Trophoblast cell (in vitro differentiated cells and primary cell): Measurements from ENCODE around the gene DYRK2.
A peak's percentile ranks its signal among the peaks of the same experiment; 100 is the strongest.

ENCODE experiments used
- DNase-seq, 2 donors: peaks; one replicate each; pipeline ENCODE4 v3.0.0-alpha.2; 2016
- H2AFZ ChIP-seq: 2 replicates; pipeline ENCODE4 v1.6.1; 2013; ENCODE audit warnings: low read length, moderate library complexity, mild to moderate bottlenecking; ENCODE audit not compliant: insufficient read depth, poor library complexity
- H2AK5ac ChIP-seq: 2 replicates; pipeline ENCODE4 v1.6.1; 2013; ENCODE audit warnings: mild to moderate bottlenecking, low read length
- H2BK120ac ChIP-seq: 2 replicates; pipeline ENCODE4 v1.6.1; 2013; ENCODE audit warnings: low read length, mild to moderate bottlenecking, moderate library complexity; ENCODE audit not compliant: insufficient read depth, poor library complexity
- H2BK12ac ChIP-seq: 2 replicates; pipeline ENCODE4 v1.6.1; 2013; ENCODE audit warnings: mild to moderate bottlenecking, low read length, moderate library complexity
- H2BK5ac ChIP-seq: 2 replicates; pipeline ENCODE4 v1.6.1; 2013; ENCODE audit warnings: low read length, low read depth, moderate library complexity, mild to moderate bottlenecking; ENCODE audit not compliant: poor library complexity
- H3K14ac ChIP-seq: 2 replicates; pipeline ENCODE4 v1.6.1; 2013; ENCODE audit warnings: mild to moderate bottlenecking, low read length
- H3K18ac ChIP-seq: 2 replicates; pipeline ENCODE4 v1.6.1; 2013; ENCODE audit warnings: mild to moderate bottlenecking, low read length
- H3K23ac ChIP-seq: 2 replicates; pipeline ENCODE4 v1.6.1; 2013; ENCODE audit warnings: low read length
- H3K27ac ChIP-seq: 2 replicates; pipeline ENCODE4 v1.5.1; 2013; ENCODE audit warnings: low read depth, mild to moderate bottlenecking, inconsistent platforms, low read length, moderate library complexity
- H3K27me3 ChIP-seq: 2 replicates; pipeline ENCODE4 v1.6.1; 2013; ENCODE audit warnings: inconsistent platforms, mild to moderate bottlenecking, low read length, moderate library complexity; ENCODE audit not compliant: insufficient read depth
- H3K36me3 ChIP-seq, 2 experiments: 1 replicate in 1 of 2; 2 replicates in 1 of 2; pipeline ENCODE4 v1.6.1; 2013; ENCODE audit warnings: low read length in 2 of 2, mild to moderate bottlenecking in 2 of 2, moderate library complexity in 1 of 2; ENCODE audit not compliant: insufficient read depth in 2 of 2, control insufficient read depth in 1 of 2
- H3K4ac ChIP-seq: 2 replicates; pipeline ENCODE4 v1.6.1; 2013; ENCODE audit warnings: low read depth, mild to moderate bottlenecking, low read length, moderate library complexity
- H3K4me1 ChIP-seq, 2 experiments: 1 replicate in 1 of 2; 2 replicates in 1 of 2; pipeline ENCODE4 v1.6.1; 2013; ENCODE audit warnings: low read length in 2 of 2, mild to moderate bottlenecking in 2 of 2, moderate library complexity in 1 of 2; ENCODE audit not compliant: insufficient read depth in 2 of 2, control insufficient read depth in 1 of 2
- H3K4me2 ChIP-seq: 2 replicates; pipeline ENCODE4 v1.6.1; 2013; ENCODE audit warnings: inconsistent platforms, mild to moderate bottlenecking, low read length, moderate library complexity
- H3K4me3 ChIP-seq: 2 replicates; pipeline ENCODE4 v1.5.1; 2013; ENCODE audit warnings: mild to moderate bottlenecking, low read depth, low read length, inconsistent platforms
- H3K79me1 ChIP-seq: one replicate; pipeline ENCODE4 v1.6.1; 2013; ENCODE audit warnings: low read length
- H3K79me2 ChIP-seq: 2 replicates; pipeline ENCODE4 v1.6.1; 2013; ENCODE audit warnings: low read length, mild to moderate bottlenecking; ENCODE audit not compliant: control insufficient read depth, insufficient read depth, poor library complexity
- H3K9ac ChIP-seq: 2 replicates; pipeline ENCODE4 v1.6.1; 2013; ENCODE audit warnings: mild to moderate bottlenecking, low read length
- H3K9me3 ChIP-seq: 2 replicates; pipeline ENCODE4 v1.6.1; 2013; ENCODE audit warnings: low read depth, mild to moderate bottlenecking, control low read depth, inconsistent platforms, low read length; ENCODE audit not compliant: insufficient read depth
- H4K12ac ChIP-seq: 2 replicates; pipeline ENCODE4 v1.6.1; 2013; ENCODE audit warnings: low read depth, mild to moderate bottlenecking, low read length, moderate library complexity
- H4K8ac ChIP-seq: 2 replicates; pipeline ENCODE4 v1.6.1; 2013; ENCODE audit warnings: low read depth, mild to moderate bottlenecking, low read length, moderate library complexity
- H4K91ac ChIP-seq: one replicate; pipeline ENCODE4 v1.6.1; 2013; ENCODE audit warnings: low read depth, mild to moderate bottlenecking, low read length, moderate library complexity
- WGBS: extraction: QIAGEN DNeasy Blood & Tissue Kit; methylation state at CpG from one replicate; pipeline ENCODE4 v1.1.7; 2013; ENCODE audit warnings: missing lambda C conversion rate; ENCODE audit not compliant: insufficient read length, insufficient coverage; ENCODE audit errors: extremely low coverage; 5-methylcytosine and 5-hydroxymethylcytosine counted together

The DYRK2 gene

DNA sequence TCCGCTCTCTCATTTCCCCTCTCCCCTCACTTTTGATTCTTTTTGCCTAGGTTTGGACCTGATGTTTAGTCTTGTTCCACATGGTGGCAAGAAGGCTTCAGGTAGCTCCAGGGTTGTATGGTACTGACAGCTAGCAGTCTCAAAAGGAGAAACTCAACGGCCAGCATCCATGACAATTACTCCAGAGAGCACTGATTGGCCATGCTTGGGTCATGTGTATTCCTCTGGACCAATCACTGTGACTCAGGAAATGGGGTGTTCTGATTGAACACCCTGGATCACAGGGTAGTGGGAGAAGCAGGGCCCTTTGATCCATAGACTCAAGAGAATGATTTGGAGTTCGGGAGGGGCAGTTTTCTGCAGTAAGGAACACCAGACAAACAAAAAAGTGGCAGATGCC is 45.3 kb downstream of the DYRK2 start:
- Histone ChIP-seq H3K18ac (no peak overlapping the region), H3K79me1 (no peaks in the 10 kb centered on the region), H3K27me3 (no peaks in the 10 kb centered on the region), H3K4me1 (peaks cover 2 to 4% of the 10 kb centered on the region in 2 experiments), H4K8ac (no peak overlapping the region), H3K9me3 (no peaks in the 10 kb centered on the region), H2BK120ac (no peak overlapping the region), H3K79me2 (no peaks in the 10 kb centered on the region), H3K14ac (no peak overlapping the region), H4K12ac (no peak overlapping the region), H3K27ac (no peak overlapping the region), H4K91ac (no peak overlapping the region), H2BK12ac (no peak overlapping the region), H2AFZ (no peak overlapping the region), H3K36me3 (no peaks in the 10 kb centered on the region), H2BK5ac (peak overlapping the region; percentile 21), H3K4ac (no peak overlapping the region), H3K9ac (no peak overlapping the region), H3K4me3 (no peak overlapping the region), H3K23ac (no peak overlapping the region), H3K4me2 (no peak overlapping the region), H2AK5ac (no peak overlapping the region)
- DNase-seq: no peak
- WGBS: no CpG with 5 or more reads among the region's 3 CpGs

DNA sequence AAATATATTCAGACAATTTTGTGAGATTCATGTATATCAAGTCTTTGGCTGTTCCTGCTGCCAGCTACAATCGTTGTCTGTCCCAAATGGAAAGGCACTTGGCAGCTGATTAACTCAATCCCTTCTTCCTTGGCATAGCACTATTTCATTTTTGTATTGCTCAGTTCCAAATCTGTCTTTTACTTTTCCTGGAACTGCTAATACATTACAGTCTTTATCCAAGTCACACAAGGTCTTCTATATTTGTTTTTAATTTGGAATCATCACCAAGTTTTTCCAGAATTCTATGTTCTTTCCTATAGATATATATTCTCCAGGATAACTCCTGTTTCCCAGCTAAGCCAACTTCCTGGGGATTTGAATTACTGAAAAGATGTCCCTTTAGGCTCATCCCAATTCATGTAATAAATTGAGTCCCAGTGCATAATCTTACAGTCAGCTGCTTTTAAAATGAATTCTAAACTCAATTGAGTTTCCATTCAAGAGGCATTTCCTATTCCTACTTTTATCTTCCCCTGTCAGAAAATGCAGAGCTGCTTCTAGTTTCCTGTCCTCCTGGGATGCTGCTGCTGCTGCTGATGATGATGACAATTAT is 45.9 kb downstream of the DYRK2 start:
- no peak overlapping the region for H3K14ac ChIP-seq
- DNase-seq: no peak
- no peaks in the 10 kb centered on the region for H3K79me2 ChIP-seq
- H3K4me1 ChIP-seq: peaks cover 2 to 4% of the 10 kb centered on the region in 2 experiments
- no peak overlapping the region for H2BK120ac ChIP-seq
- no peak overlapping the region for H3K4me3 ChIP-seq
- no peak overlapping the region for H2BK5ac ChIP-seq
- H4K12ac ChIP-seq: no peak overlapping the region
- H3K18ac ChIP-seq: no peak overlapping the region
- no peak overlapping the region for H3K4ac ChIP-seq
- no peak overlapping the region for H2AFZ ChIP-seq
- H3K27me3 ChIP-seq: no peaks in the 10 kb centered on the region
- no peak overlapping the region for H3K9ac ChIP-seq
- no peak overlapping the region for H4K8ac ChIP-seq
- no peak overlapping the region for H3K27ac ChIP-seq
- H3K23ac ChIP-seq: no peak overlapping the region
- H2BK12ac ChIP-seq: no peak overlapping the region
- no peak overlapping the region for H2AK5ac ChIP-seq
- no peaks in the 10 kb centered on the region for H3K9me3 ChIP-seq
- no CpG with 5 or more reads among the region's 1 CpG for WGBS
- H3K4me2 ChIP-seq: no peak overlapping the region
- no peaks in the 10 kb centered on the region for H3K36me3 ChIP-seq
- no peak overlapping the region for H4K91ac ChIP-seq
- no peaks in the 10 kb centered on the region for H3K79me1 ChIP-seq

DNA sequence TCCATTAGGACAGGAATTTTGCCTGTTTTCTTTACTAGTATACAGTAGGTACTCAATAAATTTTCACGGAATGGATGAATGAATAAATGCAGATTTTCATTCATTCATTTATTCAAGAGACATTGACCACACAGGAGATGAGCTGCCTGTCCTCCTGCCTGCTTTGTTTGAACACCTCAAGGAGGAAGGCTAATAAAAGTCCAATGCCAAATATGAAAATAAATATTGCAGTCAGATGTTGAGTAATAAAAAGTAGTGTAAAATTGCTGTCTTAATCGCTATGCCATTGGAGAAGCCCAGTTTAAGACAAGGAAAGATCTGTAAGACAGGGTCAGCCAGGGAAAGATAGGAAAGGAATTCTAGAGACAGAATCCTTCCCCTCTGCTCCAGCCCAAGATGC is 47.4 kb downstream of the DYRK2 start:
- no peak overlapping the region for H3K4ac ChIP-seq
- H2BK12ac ChIP-seq: no peak overlapping the region
- no peaks in the 10 kb centered on the region for H3K9me3 ChIP-seq
- no peak for DNase-seq
- no peak overlapping the region for H3K23ac ChIP-seq
- H2AFZ ChIP-seq: no peak overlapping the region
- no CpG with 5 or more reads among the region's 2 CpGs for WGBS
- H2BK5ac ChIP-seq: no peak overlapping the region
- H3K79me2 ChIP-seq: no peaks in the 10 kb centered on the region
- no peak overlapping the region for H4K12ac ChIP-seq
- no peak overlapping the region for H3K18ac ChIP-seq
- H4K91ac ChIP-seq: no peak overlapping the region
- H3K79me1 ChIP-seq: no peaks in the 10 kb centered on the region
- H3K27ac ChIP-seq: no peak overlapping the region
- H3K4me2 ChIP-seq: no peak overlapping the region
- H3K27me3 ChIP-seq: no peaks in the 10 kb centered on the region
- no peak overlapping the region for H3K14ac ChIP-seq
- no peak overlapping the region for H2BK120ac ChIP-seq
- H4K8ac ChIP-seq: no peak overlapping the region
- H3K36me3 ChIP-seq: no peaks in the 10 kb centered on the region
- H3K4me1 ChIP-seq: peaks cover 2 to 4% of the 10 kb centered on the region in 2 experiments
- no peak overlapping the region for H2AK5ac ChIP-seq
- H3K4me3 ChIP-seq: no peak overlapping the region
- no peak overlapping the region for H3K9ac ChIP-seq

DNA sequence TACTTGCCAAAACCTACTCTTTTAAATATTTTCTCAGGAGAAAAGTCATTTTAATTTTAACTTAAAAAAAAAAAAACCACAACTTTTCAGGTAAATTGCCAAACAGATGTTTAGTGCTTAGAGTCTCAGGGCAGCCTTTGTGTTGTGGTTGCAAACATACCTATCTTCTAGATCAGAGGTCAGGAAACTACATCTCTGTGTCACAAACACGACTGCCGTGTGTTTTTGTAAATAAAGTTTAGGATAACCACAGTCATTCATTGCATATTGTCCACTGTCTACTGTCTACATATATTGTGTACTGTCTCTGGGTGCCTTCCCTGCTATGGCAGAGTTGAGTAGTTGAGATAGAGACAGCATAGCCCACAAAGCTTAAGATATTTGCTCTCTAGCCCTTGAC is 48.9 kb downstream of the DYRK2 start:
- DNase-seq: peak; percentile 26 to 57
- H3K9me3 ChIP-seq: no peaks in the 10 kb centered on the region
- no peak overlapping the region for H3K23ac ChIP-seq
- no peak overlapping the region for H2BK120ac ChIP-seq
- no peak overlapping the region for H3K14ac ChIP-seq
- H3K9ac ChIP-seq: no peak overlapping the region
- no peak overlapping the region for H2AK5ac ChIP-seq
- H3K27ac ChIP-seq: no peak overlapping the region
- H2BK5ac ChIP-seq: no peak overlapping the region
- no peak overlapping the region for H4K8ac ChIP-seq
- no peak overlapping the region for H4K91ac ChIP-seq
- no peaks in the 10 kb centered on the region for H3K27me3 ChIP-seq
- H2AFZ ChIP-seq: no peak overlapping the region
- no peak overlapping the region for H4K12ac ChIP-seq
- H3K36me3 ChIP-seq: no peaks in the 10 kb centered on the region
- no peak overlapping the region for H3K4ac ChIP-seq
- H3K79me1 ChIP-seq: no peaks in the 10 kb centered on the region
- H3K79me2 ChIP-seq: no peaks in the 10 kb centered on the region
- H2BK12ac ChIP-seq: no peak overlapping the region
- no CpG with 5 or more reads among the region's 2 CpGs for WGBS
- no peak overlapping the region for H3K18ac ChIP-seq
- peaks cover 2 to 4% of the 10 kb centered on the region in 2 experiments for H3K4me1 ChIP-seq
- no peak overlapping the region for H3K4me3 ChIP-seq
- no peak overlapping the region for H3K4me2 ChIP-seq
